HL-60/S4 (cell line): ENCODE results near the gene ZNF547.

Experiments used
- in situ Hi-C: fragments of 300-500 bp; cut with MboI; formaldehyde crosslinking; loops from 2 replicates; pipeline ENCODE4 v1.14.3; 2022; ENCODE audit warnings: low sequenced_read_pairs

ZNF547 gene

DNA sequence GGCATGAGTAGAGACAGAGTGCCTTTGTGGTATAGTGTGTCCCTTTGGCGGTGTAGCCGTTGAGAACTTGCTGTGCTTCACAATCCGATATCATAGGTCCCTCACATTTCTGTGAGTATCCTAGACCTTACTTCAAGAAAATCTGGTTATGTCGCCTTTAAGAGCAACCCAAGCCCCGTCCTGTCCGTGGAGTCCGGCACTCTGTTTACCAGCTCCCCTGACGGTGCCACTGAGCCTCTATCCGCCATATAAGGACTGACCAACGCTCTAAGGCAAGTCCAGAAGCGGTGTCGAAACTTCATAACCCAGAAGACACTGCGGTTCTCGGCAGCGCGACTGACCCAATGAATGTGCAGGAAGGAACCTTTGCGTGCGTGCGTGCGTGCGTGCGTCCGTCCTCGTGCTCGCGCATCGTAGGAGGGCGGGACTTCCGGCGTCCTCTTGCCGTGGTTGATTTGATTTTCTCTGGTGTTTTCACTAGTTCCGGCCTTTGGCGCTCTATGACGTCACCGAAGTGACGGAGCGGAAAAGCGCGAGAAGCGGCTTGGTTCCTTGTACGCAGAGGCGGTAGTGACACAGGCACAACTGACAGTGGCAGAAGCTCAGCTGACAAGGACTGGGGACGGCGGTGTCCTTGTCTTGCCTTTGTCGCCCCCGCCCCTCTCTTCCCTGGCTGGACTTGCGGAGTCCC lies at the start of gene ZNF547, which contains the start of gene TRAPPC2B:
ZNF547 (plus strand) TSS at position 555 of the 691 bp plus-strand sequence. CDS start 5,005 bp downstream, outside the sequence.
TRAPPC2B (plus strand) TSS at position 555 of the 691 bp plus-strand sequence. CDS start 1,283 bp downstream, outside the sequence.
- in situ Hi-C loops, result no loop called here

DNA sequence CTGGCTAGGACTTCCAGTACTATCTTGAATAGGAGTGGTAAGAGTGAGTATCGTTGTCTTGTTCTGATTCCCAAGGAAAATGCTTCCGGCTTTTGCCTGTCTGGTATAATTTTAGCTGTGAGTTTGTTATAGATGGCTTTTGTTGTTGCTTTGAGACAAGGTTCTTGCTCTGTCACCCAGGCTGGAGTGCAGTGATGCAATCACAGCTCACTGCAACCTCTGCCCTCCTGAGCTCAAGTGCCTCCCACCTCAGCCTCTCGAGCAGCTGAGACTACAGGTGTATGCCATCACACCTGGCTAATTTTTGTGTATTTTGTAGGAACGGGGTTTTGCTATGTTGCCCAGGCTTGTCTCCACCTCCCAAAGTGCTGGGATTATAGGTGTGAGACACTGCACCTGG lies 49.2 kb upstream of the ZNF547 start:
- in situ Hi-C loops, result no loop called here

DNA sequence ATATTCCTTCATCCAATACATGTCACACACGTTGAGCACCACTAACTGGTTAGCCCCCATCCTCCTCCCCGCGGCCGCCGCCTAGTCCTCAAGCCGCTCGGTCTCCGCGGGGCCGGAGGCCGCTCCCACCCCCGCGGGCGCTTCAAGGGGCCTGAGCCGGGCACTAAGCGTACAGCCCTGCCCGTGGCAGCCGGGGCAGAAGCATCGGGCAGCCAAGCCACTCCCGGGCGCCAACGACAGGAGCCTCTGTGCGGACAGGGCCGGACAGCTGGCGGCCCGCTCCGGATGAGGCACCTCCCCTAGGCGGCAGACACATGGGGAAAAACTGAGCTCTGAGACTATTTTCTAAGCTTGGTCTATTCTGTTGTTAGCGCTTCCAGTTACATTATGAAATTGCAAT lies 45.8 kb upstream of the ZNF547 start:
- in situ Hi-C loops, result no loop called here

DNA sequence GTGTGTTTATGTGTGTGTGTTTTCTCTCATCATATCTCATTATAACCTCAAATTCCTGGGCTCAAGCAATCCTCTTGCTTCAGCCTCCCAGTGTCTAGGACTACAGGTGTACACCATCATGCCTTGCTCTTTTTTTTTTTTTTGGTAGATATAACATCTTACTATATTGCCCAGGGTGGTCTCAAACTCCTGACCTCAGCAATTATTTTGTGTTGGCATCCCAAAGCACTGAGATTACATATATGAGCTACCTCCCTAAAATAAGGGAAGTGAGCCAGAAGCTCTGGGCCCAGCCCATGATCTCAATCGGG lies 43.5 kb upstream of the ZNF547 start:
- in situ Hi-C loops, result no loop called here

DNA sequence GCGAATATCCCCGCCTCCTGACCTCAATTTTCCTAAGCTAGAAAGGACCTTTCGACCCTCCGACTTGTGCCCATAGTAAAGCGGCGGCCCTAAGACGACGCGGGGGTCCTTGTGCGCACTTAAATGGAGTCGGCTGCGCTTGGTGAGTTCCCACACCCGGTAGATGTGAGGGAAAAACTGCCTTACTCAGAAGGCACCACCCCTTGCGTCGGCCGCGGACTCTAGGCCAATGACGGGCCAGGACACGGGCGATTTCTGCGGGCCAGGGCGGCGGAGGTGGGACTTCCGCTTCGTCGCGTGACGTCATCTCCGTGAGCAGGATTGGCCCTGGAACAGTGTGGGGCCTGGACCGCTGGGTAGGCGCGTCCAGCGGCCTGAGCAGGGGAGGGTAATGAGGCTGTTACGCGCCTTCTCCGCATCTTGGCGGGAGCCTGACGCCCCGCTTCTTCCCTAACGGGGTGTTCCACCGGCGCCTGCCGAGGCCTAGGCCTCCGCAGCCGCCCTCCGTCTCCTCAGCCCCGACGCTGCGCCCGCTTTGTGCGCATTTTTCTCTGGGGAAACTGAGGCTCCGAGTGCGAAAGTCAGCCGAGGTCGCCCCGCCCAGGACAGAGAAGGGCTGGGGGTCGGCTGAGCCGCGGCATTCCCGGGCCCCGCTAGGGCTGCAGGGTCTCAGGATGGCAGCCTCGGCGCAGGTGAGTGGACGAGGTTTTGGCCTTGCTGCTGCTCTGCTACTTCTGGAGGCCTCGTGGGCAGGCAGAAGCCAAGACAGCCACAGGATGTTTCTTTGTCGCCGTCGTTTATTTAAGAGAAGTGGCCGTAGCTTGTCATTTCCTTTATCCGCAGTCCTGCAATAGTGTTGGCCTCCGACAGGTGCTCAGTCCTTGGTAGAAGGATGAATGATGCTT lies 42.9 kb upstream of the ZNF547 start, which contains the start of gene ZNF543:
ZNF543 (plus strand) TSS at position 293 of the 905 bp plus-strand sequence; CDS start at position 675, 382 bp downstream.
- in situ Hi-C loops, result no loop called here

DNA sequence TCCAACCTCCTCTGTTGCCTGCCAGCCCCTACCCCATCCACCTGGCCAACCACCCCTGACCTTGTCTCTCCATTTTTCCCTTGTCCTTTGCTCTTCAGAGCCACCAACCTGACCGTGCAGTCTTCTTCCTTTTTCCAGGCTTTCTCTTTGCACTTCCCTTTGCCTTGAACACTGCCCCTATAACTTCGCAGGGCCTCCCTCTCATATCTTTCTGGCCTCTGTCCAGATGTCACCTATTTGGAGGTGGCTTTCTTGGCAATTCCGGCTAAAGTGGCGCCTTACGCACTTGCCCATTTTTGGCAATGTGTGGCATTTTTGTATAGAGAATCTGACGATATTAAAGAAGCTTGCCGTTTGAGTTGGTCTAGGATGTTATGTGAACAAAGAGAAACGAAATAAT lies 42.2 kb upstream of the ZNF547 start:
- in situ Hi-C loops, result no loop called here

DNA sequence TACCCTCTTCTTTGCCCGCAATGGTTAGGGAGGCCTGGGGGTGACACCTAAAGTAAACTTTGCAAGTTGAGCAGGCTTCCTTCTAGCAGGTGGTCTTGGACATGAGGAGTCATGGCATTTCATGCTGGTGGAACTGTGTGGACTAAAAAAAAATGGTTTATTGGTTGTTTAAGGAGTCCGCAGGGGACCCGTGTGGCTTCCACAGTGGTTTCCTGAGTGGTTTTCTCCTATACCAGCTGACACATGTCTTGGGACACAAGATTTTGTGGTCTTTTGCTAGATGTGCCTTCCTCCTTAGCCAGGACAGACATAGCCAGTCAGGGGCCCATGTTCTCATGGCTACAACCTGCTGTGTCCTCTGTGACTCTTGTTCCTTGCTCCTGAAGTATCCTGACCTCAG lies 41.6 kb upstream of the ZNF547 start:
- in situ Hi-C loops, result no loop called here

- in situ Hi-C loops, result no loop called here
These were observed 38.4 kb upstream of the ZNF547 start for GRCh38 chr19:57324992-57325391.

- in situ Hi-C loops, result no loop called here
These were observed 35.4 kb upstream of the ZNF547 start for GRCh38 chr19:57327993-57328392.

- in situ Hi-C loops, result no loop called here
These were observed 29.2 kb upstream of the ZNF547 start for GRCh38 chr19:57334191-57334590.

DNA sequence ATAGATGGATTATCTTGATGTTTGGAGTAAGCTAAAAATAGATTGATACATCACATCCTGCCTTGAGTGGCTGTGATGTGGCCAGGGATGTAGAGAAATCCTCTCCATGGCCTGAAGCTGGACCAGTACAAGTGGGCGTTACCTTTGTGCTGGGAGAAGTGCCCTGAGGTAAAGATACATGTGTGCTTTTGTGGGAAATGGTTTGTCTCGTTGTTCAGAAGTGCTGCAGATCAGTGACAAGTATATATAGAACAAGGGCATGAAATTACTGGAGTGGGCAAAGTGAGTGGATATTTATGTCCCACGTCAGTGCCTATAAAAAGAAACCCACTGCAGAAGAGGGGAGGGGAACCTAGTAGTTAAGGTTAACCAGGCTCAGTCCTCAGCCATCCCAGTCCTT lies 24.5 kb upstream of the ZNF547 start:
- in situ Hi-C loops, result no loop called here

DNA sequence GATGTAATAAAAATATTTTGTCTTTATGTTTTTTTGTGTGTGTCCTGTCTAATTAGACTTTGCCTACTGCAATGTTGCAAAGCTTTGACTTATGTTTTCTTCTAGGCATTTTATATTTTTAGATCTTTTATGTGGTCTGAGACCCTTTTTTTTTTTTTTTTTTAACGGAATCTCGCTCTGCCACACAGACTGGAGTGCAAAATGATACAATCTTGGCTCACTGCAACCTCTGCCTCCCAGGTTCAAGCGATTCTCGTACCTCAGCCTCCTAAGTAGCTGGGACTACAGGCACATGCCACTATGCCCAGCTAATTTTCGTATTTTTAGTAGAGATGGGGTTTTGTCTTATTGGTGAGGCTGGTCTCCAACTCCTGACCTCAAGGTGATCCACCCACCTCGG lies 20.8 kb upstream of the ZNF547 start:
- in situ Hi-C loops, result no loop called here

GRCh38 chr19:57348136-57348535 lies 15.2 kb upstream of the ZNF547 start:
- in situ Hi-C loops, result no loop called here

GRCh38 chr19:57350877-57351805 lies 12.2 kb upstream of the ZNF547 start, which contains the start of gene ZNF304:
Gene ZNF304, plus strand, starts transcription at chr19:57351271. Its CDS starts 394 bp downstream, at chr19:57351665.
- in situ Hi-C loops, result no loop called here

DNA sequence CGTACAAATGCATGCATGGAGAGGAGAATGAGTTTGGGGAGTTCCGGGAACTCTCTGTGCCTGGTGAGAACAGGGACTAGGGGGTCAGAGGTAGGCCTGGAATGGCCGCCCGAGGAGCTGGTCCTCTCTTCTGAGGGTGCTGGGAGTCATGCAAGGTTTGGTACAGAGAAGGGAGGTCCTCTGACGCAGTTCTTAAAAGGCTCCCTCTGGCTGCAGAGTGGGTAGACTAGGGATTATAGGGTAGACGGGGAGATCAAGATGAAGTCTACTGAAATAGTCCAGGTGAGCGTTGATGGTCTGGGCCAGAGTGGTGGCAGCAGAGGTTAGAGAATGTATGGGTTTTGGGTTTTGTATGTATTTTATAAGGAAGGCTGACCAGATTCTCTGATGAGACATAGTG lies 11.5 kb upstream of the ZNF547 start:
- in situ Hi-C loops, result no loop called here

- in situ Hi-C loops, result no loop called here
These were observed 7.4 kb upstream of the ZNF547 start for GRCh38 chr19:57355916-57356315.

GRCh38 chr19:57357406-57357805 lies 5.9 kb upstream of the ZNF547 start:
- in situ Hi-C loops, result no loop called here

DNA sequence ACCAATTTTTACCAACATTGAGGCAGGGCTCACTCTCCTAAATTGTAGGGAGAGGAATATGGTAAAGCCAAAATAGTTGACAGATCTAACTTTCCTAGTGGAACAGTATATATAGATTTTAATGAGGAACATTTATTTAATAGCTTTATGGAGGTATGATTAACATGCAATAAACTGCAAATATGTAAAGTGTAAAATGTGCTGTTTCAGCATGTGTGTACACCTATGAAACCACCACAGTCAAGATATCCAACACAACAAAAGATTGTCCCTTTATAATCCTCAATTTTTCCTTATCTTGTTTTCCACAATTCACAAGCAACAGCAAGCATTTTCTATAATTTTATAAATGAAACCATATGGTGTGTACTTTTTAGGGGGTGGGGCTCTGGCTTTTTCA lies 4.1 kb upstream of the ZNF547 start:
- in situ Hi-C loops, result no loop called here

DNA sequence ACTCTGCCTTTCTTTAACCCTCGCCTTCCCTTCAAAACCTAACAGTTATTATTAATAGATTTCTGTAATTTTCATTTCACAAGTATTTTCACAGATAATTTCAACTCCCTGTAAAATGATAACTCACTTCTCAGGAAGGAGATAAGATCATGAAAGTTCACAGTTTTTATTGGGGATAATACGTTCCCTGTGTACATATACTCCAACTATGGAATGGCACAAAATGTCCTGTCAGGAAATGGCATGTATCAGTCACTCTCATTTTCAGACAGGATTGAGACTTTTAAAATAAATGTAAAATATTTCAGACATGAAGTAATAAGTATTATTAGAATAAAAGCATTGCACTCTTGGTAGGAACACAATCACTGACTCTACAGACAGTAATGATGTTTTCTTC lies 932 bp upstream of the ZNF547 start:
- in situ Hi-C loops, result no loop called here

GRCh38 chr19:57363688-57364181 lies 384 bp downstream of the ZNF547 start:
- in situ Hi-C loops, result no loop called here

- in situ Hi-C loops, result no loop called here
These were observed 3.4 kb downstream of the ZNF547 start for GRCh38 chr19:57366776-57367175.
